ENCODE data around the gene GIPC2. TPM values are rescaled to one million over a fixed set of nuclear protein-coding genes. Genes with fewer than 3 reads are reported as not detected.

The GIPC2 gene
- total RNA-seq, 1 experiment from 2014 or later = 0.26 TPM

- Histone ChIP-seq H3K27me3 (ENCODE audit: control insufficient read depth, insufficient read depth, low read length) (no peaks in the 10 kb centered on the region), H3K4me3 (ENCODE audit: low read depth in 2 of 2, low read length in 2 of 2) (no peak overlapping the region), H3K9me3 (ENCODE audit: control insufficient read depth, insufficient read depth, low read depth, low read length) (no peaks in the 10 kb centered on the region), H3K36me3 (ENCODE audit: control insufficient read depth, insufficient read depth, low read length) (no peaks in the 10 kb centered on the region), H3K27ac (ENCODE audit: low read length) (no peak overlapping the region), H3K4me1 (ENCODE audit: control insufficient read depth, insufficient read depth, low read length) (no peaks in the 10 kb centered on the region)
- DNase-seq (ENCODE audit: low read depth, low spot score) (no peak), ATAC-seq (no peak)
- BruUV-seq (replicated peaks) = no TSS peak
- POLR2A ChIA-PET = no interaction called here
- in situ Hi-C loops (cut with HindIII; ENCODE audit: low pct_unique_long_range_greater_than_20kb, low sequenced_read_pairs) (no loop called here), intact Hi-C loops (cut with micrococcal nuclease; ENCODE audit: unreplicated experiment) (no loop called here)
- TF ChIP-seq POLR2AphosphoS5 (IDR thresholded peaks at IDR 0.05; ENCODE audit: low read depth, low read length) = no peak
- CTCF ChIA-PET = no interaction called here
These were observed 120.0 kb downstream of the GIPC2 start for GRCh38 chr1:78165816-78166215.

GRCh38 chr1:78168306-78168705, 122.5 kb downstream of the GIPC2 start:
- in situ Hi-C loops (cut with HindIII; ENCODE audit: low pct_unique_long_range_greater_than_20kb, low sequenced_read_pairs) = no loop called here
- no TSS peak for BruUV-seq (replicated peaks)
- no peak for DNase-seq (ENCODE audit: low read depth, low spot score)
- intact Hi-C loops (cut with micrococcal nuclease; ENCODE audit: unreplicated experiment) = no loop called here
- no peak for ATAC-seq
- Histone ChIP-seq H3K9me3 (ENCODE audit: control insufficient read depth, insufficient read depth, low read depth, low read length) (no peaks in the 10 kb centered on the region), H3K4me1 (ENCODE audit: control insufficient read depth, insufficient read depth, low read length) (no peaks in the 10 kb centered on the region), H3K4me3 (ENCODE audit: low read depth in 2 of 2, low read length in 2 of 2) (no peak overlapping the region), H3K27me3 (ENCODE audit: control insufficient read depth, insufficient read depth, low read length) (no peaks in the 10 kb centered on the region), H3K36me3 (ENCODE audit: control insufficient read depth, insufficient read depth, low read length) (no peaks in the 10 kb centered on the region), H3K27ac (ENCODE audit: low read length) (no peak overlapping the region)
- POLR2A ChIA-PET = no interaction called here
- TF ChIP-seq REST (IDR thresholded peaks at IDR 0.05; ENCODE audit: insufficient read depth in 1 of 2, low read depth in 2 of 2, low read length in 1 of 2) (no peak), POLR2AphosphoS5 (IDR thresholded peaks at IDR 0.05; ENCODE audit: low read depth, low read length) (no peak), SIN3A (IDR thresholded peaks at IDR 0.05; ENCODE audit: borderline replicate concordance, insufficient read depth, low read depth, low read length) (no peak), TCF7L2 (IDR thresholded peaks at IDR 0.05; ENCODE audit: low read depth, low read length) (no peak), CTCF (IDR thresholded peaks at IDR 0.05) (no peak)
- CTCF ChIA-PET = no interaction called here

- CTCF ChIA-PET = no interaction called here
- intact Hi-C loops (cut with micrococcal nuclease; ENCODE audit: unreplicated experiment) (no loop called here), in situ Hi-C loops (cut with HindIII; ENCODE audit: low pct_unique_long_range_greater_than_20kb, low sequenced_read_pairs) (no loop called here)
- Histone ChIP-seq H3K4me1 (ENCODE audit: control insufficient read depth, insufficient read depth, low read length) (no peaks in the 10 kb centered on the region), H3K27ac (ENCODE audit: low read length) (no peak overlapping the region), H3K4me3 (ENCODE audit: low read depth in 2 of 2, low read length in 2 of 2) (no peak overlapping the region), H3K27me3 (ENCODE audit: control insufficient read depth, insufficient read depth, low read length) (no peaks in the 10 kb centered on the region), H3K9me3 (ENCODE audit: control insufficient read depth, insufficient read depth, low read depth, low read length) (no peaks in the 10 kb centered on the region), H3K36me3 (ENCODE audit: control insufficient read depth, insufficient read depth, low read length) (no peaks in the 10 kb centered on the region)
- TF ChIP-seq CTCF (IDR thresholded peaks at IDR 0.05) (no peak), SIN3A (IDR thresholded peaks at IDR 0.05; ENCODE audit: borderline replicate concordance, insufficient read depth, low read depth, low read length) (no peak), REST (IDR thresholded peaks at IDR 0.05; ENCODE audit: insufficient read depth in 1 of 2, low read depth in 2 of 2, low read length in 1 of 2) (no peak), TCF7L2 (IDR thresholded peaks at IDR 0.05; ENCODE audit: low read depth, low read length) (no peak), POLR2AphosphoS5 (IDR thresholded peaks at IDR 0.05; ENCODE audit: low read depth, low read length) (no peak)
- no peak for DNase-seq (ENCODE audit: low read depth, low spot score)
- POLR2A ChIA-PET = interaction anchor here (0.6 kb wide), 1 partner anchor 29 kb away, joined by 4 read pairs; no protein-coding TSS in a partner anchor
- no TSS peak for BruUV-seq (replicated peaks)
- no peak for ATAC-seq
These were observed 125.1 kb downstream of the GIPC2 start for GRCh38 chr1:78170859-78171258.

Measured in Panc1 (cell line).